Hepatocyte (in vitro differentiated cells): ENCODE results near the gene OTOP2.

Experiments
- CTCF ChIP-seq: fragments of 200-600 bp; sonication (generic); IDR thresholded peaks from 2 replicates; pipeline ENCODE4 v1.5.1; 2016; ENCODE audit warnings: antibody characterized with exemption, mild to moderate bottlenecking; ENCODE audit not compliant: poor library complexity
- EZH2phosphoT487 ChIP-seq: fragments of 200-600 bp; sonication (generic); IDR thresholded peaks from one replicate; pipeline ENCODE4 v1.6.1; 2018; ENCODE audit warnings: antibody characterized with exemption, mild to moderate bottlenecking, low read depth, moderate library complexity; ENCODE audit not compliant: unreplicated experiment, severe bottlenecking

- TF ChIP-seq CTCF = no peak
- no peak for TF ChIP-seq EZH2phosphoT487
Observed at GRCh38 chr17:74922172-74922571, 1.9 kb upstream of the OTOP2 start.
